Activated T-cell treated with anti-CD3 and anti-CD28 coated beads for 24 hours (primary cell): Measurements from ENCODE around the gene KDM2A.

Experiments used
- DNase-seq: peaks from one replicate; pipeline ENCODE4 v3.0.0-alpha.2; 2020; ENCODE audit warnings: low read depth

The KDM2A gene

DNA sequence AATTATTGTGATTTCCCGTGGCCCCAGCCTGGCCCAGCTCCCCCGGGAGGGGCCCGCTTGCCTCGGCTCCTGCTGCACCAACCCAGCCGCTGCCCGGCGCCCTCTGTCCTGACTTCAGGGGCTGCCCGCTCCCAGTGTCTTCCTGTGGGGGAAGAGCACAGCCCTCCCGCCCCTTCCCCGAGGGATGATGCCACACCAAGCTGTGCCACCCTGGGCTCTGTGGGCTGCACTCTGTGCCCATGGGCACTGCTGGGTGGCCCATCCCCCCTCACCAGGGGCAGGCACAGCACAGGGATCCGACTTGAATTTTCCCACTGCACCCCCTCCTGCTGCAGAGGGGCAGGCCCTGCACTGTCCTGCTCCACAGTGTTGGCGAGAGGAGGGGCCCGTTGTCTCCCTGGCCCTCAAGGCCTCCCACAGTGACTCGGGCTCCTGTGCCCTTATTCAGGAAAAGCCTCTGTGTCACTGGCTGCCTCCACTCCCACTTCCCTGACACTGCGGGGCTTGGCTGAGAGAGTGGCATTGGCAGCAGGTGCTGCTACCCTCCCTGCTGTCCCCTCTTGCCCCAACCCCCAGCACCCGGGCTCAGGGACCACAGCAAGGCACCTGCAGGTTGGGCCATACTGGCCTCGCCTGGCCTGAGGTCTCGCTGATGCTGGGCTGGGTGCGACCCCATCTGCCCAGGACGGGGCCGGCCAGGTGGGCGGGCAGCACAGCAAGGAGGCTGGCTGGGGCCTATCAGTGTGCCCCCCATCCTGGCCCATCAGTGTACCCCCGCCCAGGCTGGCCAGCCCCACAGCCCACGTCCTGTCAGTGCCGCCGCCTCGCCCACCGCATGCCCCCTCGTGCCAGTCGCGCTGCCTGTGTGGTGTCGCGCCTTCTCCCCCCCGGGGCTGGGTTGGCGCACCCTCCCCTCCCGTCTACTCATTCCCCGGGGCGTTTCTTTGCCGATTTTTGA is 166.8 kb downstream of the KDM2A start:
- DNase-seq = no peak

DNA sequence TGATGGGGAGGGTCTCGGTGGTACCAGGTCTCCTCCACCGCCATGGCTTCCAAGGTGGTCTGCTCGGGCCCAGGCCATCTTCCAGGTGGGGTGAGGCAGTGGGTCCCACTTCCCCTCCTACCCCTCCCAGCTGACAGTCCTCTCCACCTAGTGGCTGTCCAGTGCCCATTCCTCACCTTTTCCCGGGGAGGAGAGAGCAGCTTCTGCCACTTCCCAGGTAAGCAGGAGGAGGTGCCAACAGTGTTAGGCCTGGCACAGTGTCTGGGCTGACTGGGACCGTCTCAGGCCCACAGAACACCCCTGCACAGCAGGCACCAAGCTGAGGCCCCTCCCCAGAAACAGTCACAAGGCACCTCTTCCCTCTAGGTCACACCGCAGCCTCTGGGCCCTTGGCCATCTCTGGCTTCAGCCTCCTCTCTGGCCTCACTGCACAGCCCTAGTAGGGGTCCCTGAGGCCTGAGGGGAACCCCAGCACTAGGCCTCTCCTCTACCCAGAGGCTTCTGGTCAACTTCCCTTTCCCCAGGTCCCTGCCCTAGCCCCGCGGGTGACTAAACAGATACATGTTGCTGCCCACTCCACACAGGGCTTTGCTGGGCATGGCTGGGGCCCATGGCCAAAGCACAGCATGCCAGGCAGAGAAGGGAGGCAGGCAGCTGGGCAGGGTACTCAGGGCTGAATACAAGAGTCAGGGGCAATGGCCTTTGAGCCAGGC is 167.7 kb downstream of the KDM2A start:
- DNase-seq = no peak

DNA sequence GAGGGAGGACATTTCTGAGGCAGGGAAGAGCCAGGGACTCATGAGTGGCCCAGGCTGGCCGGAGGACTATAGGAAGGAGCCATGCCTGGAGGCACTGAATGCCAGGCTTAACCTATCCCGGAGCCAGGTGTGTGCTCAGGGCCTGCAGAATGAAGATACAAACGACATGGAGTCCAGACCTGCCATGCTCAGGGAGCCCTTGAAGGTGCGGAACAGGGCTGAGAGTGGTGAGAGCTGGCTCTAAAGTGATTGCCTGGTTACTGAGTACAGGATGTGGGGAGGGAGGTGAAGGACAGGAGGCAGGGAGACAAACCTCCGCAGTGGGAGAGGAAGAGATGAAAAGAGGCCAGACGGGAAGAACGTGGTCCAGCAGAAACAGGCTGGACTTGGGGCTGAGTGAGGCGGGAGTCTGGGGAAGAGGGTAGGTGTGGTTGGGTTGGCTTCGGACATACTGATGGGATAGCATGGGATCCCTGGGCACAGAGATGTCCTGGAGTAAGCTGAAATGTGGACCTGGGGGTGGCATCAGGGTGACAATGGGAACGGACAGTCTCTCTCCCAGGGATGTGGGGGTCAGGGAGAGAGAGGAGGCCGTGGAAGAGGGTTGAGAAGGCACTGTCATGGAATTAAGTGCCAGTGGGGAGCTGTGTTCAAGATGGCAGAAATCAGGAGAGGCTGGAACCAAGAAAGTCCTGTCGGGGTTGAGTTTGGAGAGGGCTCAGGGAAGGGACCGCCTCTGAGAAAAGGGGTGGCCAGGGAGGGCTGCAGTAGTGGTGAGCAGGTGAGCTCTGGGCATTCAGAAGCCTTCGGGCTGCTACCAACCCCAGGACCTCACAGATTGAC is 168.5 kb downstream of the KDM2A start:
- DNase-seq = no peak

DNA sequence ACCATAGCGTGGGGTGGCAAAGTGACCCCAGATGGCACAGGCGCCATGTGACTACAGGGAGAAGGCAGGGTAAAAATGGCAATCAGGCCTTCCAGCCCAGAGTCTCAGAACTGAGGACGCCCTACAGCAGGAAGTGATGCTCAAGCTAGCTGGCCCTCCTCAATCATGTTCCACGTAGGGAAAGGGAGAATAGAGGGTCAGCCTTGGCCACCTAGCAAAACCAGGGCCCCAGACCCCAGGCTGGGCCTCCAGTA is 169.1 kb downstream of the KDM2A start:
- no peak for DNase-seq

DNA sequence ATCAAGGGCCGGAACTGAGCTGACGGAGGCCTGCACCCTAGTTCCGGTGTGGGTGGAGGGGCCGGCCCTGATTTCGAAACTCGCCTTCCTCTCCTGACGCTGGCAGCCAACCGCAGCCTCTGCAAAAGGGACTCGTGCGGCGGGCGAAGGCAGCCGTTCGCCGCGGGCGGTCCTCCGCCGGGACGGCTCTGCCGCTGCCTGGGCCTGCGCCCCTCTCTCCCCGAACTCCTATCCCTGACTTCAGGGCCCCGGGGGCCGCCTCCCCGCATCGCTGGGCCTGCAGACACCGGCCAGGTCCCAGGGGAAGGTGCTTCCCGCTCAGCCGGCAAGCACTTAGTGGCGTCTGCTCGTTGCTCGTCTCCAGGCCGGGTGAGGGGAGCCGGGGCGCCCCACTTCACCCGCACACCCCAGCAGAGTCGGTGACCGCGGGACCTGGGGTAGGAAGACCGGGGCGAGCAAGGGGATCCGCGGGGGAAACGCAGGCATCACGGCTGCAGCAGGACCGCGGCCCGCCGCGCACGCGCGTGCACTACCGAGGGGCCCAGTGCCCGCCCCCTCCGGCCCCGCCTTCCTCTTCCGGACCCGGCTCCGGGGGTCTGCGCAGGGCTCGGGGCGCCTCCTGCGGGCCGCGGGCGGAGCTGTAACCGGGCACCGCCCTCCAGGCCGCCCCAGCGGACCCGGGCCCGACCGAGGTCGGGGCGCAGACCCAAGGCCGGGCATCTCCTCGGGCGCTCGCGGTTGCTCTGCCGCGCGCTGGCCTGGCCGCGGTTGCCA is 169.6 kb downstream of the KDM2A start:
- peak; percentile 84 for DNase-seq

DNA sequence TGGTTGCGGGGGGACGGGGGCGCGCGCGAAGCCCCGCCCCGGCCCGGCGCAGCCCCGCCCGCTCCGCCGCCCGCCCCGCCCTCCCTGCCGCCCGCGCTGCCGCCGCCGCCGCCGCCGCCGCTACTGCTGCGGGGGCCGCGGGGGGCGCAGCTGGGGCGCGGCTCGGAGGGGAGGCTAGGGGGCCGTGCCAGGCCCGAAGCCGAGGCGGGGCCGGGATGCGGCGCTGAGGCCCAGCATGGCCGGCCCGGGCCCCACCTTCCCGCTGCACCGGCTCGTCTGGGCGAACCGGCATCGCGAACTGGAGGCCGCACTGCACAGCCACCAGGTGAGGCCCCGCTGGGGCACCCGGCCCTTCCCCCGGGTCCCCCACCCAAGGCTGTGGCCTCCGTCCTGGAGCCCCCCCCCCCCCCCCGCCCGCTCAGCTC is 170.2 kb downstream of the KDM2A start, which contains the start of gene ANKRD13D:
TSS of gene ANKRD13D (plus strand) at position 78 of the 425 bp plus-strand sequence. CDS start at position 236, 158 bp downstream.
- DNase-seq = no peak

DNA sequence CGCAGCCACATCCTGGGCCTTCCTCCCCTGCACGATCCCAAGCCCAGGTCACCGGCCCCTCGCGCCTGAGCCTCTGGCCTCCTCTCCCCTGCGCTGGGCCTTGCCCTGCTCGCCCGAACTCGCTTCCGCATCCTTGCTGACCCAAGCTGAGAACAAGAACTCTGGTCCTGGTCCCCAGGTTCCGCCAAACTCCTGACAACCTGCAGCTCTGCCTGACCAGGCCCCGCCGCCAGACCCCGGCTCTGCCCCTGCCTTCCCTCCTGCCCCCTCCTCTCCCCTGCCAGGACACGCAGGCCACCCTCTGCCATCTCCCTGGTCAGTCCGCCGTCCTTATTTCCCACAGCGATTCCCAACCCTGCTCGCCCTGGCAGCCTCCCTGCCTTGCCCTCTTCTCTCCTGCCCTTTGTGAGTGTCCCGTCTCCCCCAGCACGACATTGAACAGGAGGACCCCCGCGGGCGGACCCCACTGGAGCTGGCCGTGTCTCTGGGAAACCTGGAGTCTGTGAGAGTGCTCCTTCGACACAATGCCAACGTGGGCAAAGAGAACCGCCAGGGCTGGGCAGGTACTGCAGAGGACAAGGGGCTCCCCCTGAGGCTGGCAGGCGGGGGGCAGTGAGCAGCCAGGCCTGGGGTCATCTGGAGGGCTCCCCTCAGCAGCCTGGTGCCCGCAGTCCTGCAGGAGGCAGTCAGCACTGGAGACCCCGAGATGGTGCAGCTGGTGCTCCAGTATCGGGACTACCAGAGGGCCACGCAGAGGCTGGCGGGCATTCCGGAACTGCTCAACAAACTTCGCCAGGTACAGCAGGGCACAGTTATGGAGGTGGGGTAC is 170.8 kb downstream of the KDM2A start:
- DNase-seq = no peak

DNA sequence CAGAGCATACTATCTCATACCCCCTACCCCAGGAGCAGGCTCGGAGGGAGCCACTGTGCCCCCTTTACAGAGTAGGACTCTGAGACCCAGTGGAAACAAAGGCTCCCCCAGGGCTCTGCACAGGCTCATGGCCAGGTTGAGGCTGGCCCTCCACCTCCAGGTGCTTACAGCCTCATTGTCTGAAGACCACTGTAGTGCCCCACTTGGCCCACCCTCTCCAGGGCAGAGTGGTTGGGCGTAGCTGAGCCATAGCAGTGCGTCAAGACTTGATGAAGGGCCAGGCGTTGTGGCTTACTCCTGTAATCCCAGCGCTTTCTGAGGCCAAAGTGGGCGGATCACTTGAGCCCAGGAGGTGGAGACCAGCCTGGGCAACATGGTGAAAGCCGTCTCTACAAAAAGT is 171.7 kb downstream of the KDM2A start:
- no peak for DNase-seq

DNA sequence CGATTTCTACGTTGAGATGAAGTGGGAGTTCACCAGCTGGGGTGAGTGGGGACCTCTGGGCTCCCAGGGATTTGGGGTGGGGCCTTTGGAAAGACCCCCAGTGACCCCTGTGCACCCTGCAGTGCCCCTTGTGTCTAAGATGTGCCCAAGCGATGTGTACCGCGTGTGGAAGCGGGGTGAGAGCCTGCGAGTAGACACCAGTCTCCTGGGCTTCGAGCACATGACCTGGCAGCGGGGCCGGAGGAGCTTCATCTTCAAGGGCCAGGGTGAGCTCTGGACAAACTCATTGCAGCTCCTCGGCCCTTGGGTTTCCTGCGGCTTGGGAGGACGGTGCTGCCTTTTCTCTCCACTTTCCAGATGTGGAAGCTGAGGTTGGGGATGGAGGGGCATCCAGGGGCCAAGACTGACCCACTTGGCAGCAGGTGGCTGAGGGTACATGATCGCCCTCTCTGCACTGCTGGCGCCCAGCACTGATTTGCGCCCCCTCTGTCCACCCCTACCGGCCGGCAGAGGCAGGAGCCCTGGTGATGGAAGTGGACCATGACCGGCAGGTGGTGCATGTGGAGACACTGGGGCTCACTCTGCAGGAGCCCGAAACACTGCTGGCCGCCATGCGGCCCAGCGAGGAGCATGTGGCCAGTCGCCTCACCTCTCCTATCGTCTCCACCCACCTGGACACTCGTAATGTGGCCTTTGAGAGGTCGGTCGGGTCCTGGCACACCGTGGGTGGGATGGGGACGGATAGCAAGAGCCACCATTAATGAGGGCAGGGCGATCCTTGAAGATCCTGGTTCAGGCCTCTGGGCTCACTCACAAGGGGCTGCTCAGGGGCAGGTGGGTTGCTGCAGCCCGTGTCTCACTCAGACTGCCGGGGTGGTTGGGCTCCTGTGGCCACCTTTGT is 172.7 kb downstream of the KDM2A start:
- no peak for DNase-seq

DNA sequence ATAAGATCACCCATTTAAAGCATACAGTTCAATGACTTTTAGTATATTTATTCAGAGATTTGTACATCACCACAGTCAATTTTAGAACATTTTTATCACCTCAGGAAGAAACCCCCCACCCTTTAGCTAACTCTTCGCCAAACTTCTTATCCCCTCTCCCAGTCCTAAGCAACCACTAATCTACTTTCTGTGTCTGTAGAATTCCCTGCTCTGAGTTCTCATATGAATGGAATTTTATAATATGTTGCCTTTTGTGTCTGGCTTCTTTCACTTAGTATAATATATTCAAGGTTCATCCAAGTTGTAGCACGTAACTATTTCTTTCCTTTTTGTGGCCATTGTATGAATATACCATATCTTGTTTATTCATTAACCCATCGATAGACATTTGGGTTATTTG is 173.6 kb downstream of the KDM2A start:
- DNase-seq = no peak

DNA sequence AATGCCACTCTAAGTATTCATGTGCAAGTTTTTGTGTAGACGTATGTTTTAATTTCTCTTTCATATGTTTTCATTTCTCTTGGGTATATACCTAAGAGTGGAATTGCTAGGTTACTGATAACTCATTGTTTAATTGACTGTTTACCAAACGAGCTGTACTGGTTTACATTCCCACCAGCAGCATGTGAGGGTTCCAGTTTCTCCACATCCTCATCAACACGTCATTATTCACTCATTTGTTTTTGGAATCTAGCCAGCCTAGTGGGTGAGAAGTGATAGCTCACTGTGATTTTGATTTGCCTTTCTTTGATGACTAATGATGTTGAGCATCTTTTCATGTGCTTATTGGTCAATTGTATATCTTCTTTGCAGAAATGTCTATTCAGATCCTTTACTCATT is 174.0 kb downstream of the KDM2A start:
- no peak for DNase-seq

DNA sequence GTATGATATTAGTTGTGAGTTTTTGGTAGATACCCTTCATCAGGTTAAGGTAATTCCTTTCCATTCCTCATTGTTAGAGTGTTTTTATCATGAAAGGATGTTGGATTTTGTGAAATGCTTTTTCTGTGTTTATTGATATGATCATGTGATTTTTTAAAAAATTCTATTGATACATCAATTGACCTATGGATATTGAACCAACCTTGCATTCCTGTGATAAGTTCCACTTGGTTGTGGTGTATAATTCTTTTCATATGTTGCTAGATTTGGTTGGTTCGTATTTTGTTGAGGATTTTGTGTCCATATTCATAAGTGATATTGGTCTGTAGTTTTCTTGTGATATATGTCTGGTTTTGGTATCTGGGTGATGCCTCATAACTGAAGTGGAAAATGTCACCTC is 176.8 kb downstream of the KDM2A start:
- no peak for DNase-seq

DNA sequence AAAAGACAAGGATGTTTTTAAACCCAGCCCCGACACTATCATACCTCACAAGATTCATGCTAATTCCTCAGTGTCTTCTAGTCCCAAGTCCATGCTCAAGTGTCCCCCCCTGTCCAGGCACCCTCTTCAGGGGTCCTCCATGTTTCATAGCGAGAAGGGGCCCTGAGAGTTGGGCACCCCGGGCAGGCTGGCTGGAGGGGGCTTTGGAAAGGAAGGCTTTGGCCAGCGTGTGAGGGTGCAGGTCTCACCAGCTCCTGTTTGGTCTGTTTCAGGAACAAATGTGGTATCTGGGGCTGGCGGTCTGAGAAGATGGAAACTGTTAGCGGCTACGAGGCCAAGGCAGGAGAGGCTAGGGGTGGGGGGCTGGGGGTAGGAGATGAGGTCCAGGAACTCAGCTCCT is 179.7 kb downstream of the KDM2A start:
- DNase-seq = no peak

DNA sequence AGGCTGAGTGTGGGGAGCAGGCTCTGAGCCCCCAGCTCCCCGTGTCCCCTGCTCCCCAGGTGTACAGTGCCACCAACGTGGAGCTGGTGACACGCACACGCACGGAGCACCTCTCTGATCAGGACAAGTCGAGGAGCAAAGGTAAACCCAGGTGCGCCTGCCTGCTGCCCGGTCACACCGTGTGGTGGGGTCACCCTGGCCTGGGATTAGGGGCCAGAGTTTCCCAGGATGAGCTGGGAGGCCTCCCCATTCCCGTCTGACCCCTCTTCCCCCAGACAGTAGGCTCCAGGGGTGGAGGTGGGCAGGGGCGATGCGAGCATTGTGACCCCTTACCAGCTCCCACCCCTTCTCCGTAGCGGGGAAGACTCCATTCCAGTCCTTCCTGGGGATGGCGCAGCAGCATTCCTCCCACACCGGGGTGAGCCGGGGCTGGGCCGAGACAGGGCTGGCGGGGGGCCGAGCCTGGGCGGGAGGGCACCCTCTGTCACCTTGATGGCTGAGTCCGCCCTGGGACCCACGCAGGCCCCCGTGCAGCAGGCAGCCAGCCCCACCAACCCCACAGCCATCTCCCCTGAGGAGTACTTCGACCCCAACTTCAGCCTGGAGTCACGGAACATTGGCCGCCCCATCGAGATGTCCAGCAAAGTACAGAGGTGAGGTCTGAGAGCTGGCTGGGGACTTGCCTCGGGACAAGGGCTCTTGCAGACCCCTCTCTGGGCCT is 180.6 kb downstream of the KDM2A start:
- DNase-seq = no peak

DNA sequence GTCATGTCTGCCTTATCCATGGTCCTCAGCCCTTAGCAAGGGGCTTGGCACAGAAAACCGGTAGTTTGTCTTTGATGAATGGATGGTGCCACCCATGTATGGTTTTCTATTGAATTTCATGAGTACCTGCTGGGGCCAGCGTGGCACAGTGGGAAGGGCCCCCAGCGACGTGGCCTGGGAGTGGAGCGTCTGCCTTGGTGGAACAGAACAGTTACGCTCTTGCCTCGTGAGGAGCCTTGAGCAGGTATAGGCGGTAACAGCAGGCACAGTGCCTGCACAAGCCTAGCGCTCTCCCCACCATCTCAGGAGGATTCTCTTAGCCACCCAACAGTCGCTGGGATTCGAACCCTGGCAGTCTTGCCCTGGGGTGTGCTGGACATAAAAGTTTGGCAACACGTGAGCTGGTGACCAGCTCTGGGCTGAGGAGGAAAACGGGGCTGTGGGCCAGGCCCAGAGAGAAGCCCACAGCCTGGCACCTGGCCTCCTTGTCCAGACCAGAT is 181.2 kb downstream of the KDM2A start:
- DNase-seq = no peak

DNA sequence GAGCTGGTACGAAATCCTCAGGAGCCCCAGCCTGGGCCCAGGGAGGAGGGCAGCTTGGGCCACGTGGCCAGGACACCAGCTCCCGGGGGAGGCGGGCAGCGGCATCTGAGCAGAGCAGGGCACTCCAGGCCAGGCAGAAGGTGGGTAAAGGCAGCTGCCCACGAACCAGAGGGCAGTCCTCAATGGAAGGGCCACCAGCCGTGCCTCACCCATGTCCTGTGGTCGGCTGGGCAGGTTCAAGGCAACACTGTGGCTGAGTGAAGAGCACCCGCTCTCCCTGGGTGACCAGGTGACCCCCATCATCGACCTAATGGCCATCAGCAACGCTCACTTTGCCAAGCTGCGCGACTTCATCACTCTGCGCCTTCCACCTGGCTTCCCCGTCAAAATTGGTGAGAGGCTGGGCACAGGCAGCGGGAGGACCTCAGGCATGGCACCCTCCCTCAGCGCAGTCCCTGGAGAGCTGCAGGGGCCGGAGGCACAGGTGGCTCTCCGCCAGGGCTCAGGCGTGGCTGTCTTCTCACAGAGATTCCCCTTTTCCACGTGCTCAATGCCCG is 181.8 kb downstream of the KDM2A start:
- no peak for DNase-seq

DNA sequence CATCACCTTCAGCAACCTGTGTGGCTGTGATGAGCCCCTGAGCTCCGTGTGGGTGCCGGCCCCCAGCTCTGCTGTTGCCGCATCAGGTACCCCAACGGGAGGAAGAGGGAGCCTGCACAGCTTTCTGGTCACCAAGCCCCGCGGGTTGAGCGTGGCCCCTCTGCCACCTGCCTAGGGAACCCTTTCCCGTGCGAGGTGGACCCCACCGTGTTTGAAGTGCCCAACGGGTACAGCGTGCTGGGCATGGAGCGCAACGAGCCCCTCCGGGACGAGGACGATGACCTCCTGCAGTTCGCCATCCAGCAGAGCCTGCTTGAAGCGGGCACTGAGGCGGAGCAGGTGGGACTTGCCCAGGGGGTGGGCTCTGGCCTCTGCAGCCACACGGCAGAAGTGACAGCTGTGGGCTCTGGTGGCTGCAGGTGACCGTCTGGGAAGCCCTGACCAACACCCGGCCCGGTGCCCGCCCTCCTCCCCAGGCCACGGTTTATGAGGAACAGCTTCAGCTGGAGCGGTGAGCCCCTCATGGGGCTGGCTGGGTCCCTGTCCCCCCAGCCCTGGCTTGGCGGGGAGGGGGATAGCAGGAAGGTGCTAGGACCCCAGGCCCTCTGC is 182.4 kb downstream of the KDM2A start:
- DNase-seq = no peak

DNA sequence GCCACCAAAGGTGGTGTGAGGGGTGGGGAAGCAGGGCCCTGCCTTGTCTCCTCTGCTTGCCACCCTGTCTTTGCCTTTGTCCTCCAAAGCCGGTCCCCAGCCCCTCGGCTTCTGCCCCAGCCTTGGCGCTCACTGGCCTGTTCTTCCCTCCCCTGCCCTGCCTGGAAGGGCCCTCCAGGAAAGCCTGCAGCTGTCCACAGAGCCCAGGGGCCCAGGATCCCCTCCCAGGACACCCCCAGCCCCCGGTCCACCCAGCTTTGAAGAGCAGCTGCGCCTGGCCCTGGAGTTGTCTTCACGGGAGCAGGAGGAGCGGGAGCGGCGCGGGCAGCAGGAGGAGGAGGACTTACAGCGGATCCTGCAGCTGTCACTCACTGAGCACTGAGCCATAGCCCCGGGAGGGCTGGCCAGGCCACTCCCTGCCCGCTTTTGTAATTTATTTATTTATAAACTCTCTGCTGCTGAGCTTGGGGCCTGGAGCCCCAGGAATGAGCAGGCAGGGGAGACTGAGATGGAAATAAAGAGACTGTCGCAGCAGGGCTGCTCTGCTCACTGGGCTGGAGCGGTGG is 183.0 kb downstream of the KDM2A start:
- DNase-seq = no peak
